T-cell (primary cell): ENCODE results near the gene PARS2. TPM values are rescaled to one million over a fixed set of nuclear protein-coding genes. Genes with fewer than 3 reads are reported as not detected.

Source experiments
- ATAC-seq, 4 experiments: fragments of 200-7000 bp in 3 of 4; fragments of 150-1000 bp in 1 of 4; cut with Tn5 transposase; replicated peaks in 1 of 4; 1 replicate in 3 of 4; 2 replicates in 1 of 4; pipeline ENCODE4 v1.10.0; 2021; ENCODE audit warnings: moderate library complexity in 3 of 4, mild to moderate bottlenecking in 2 of 4, moderate number of reproducible peaks in 1 of 4
- CTCF ChIA-PET, 2 donors: fragments of 300-600 bp; sonication (Branson Sonifier 250); formaldehyde crosslinking; loops; one replicate each; lab custom pipeline; 2022; ENCODE audit warnings: antibody characterized with exemption in 2 of 2; lab: Charles Lee
- POLR2A ChIA-PET, 2 donors: fragments of 300-600 bp; sonication (Branson Sonifier 250); formaldehyde crosslinking; loops; one replicate each; lab custom pipeline; 2022; ENCODE audit warnings: antibody characterized with exemption in 2 of 2; lab: Charles Lee
- DNase-seq, 35 experiments: peaks; one replicate each; pipeline versions ENCODE4 v3.0.0 to v3.0.0-alpha.2; 2013 to 2023
- H3K27ac ChIP-seq: one replicate; pipeline ENCODE4 v1.5.1; 2013; ENCODE audit warnings: low read length
- H3K27me3 ChIP-seq, 2 experiments: replicated peaks in 1 of 2; 1 replicate in 1 of 2; 2 replicates in 1 of 2; pipeline versions ENCODE4 v1.6.1 to v1.7.0; 2013; ENCODE audit warnings: low read length in 1 of 2, mixed read lengths in 1 of 2; ENCODE audit not compliant: control insufficient read depth in 2 of 2, insufficient read depth in 2 of 2; ENCODE audit errors: extremely low read depth in 1 of 2
- H3K36me3 ChIP-seq, 2 donors: 1 replicate in 1 of 2; 2 replicates in 1 of 2; pipeline versions ENCODE4 v1.6.1 to v1.7.0; 2013; ENCODE audit warnings: low read length in 1 of 2; ENCODE audit not compliant: control insufficient read depth in 2 of 2, insufficient read depth in 1 of 2; ENCODE audit errors: extremely low read depth in 1 of 2
- H3K4me1 ChIP-seq, 2 experiments: 1 replicate in 1 of 2; 2 replicates in 1 of 2; pipeline versions ENCODE4 v1.6.1 to v1.7.0; 2013; ENCODE audit warnings: low read length in 2 of 2, mixed read lengths in 1 of 2; ENCODE audit not compliant: insufficient read depth in 2 of 2, control insufficient read depth in 1 of 2; ENCODE audit errors: extremely low read depth in 1 of 2
- H3K4me3 ChIP-seq, 2 donors: 1 replicate in 1 of 2; 2 replicates in 1 of 2; pipeline versions ENCODE4 v1.5.1 to v1.7.0; 2013; ENCODE audit warnings: mild to moderate bottlenecking in 2 of 2, low read length in 1 of 2, moderate library complexity in 1 of 2; ENCODE audit not compliant: control insufficient read depth in 1 of 2; ENCODE audit errors: extremely low read depth in 1 of 2
- H3K9me3 ChIP-seq: 2 replicates; pipeline ENCODE4 v1.7.0; 2013
- H3K27ac Mint-ChIP-seq, 2 donors: one replicate each; pipeline ENCODE4 v1.8.0; 2020 to 2021; ENCODE audit warnings: mild to moderate bottlenecking in 2 of 2, mixed read lengths in 2 of 2
- H3K27me3 Mint-ChIP-seq, 2 donors: one replicate each; pipeline ENCODE4 v1.8.0; 2021 to 2022; ENCODE audit warnings: mixed read lengths in 2 of 2
- H3K36me3 Mint-ChIP-seq: one replicate; pipeline ENCODE4 v1.8.0; 2021; ENCODE audit warnings: mixed read lengths
- H3K4me1 Mint-ChIP-seq, 3 donors: one replicate each; pipeline ENCODE4 v1.8.0; 2020 to 2022; ENCODE audit warnings: mixed read lengths in 3 of 3, mild to moderate bottlenecking in 1 of 3
- H3K4me3 Mint-ChIP-seq, 3 donors: one replicate each; pipeline ENCODE4 v1.8.0; 2020 to 2022; ENCODE audit warnings: mild to moderate bottlenecking in 3 of 3, mixed read lengths in 3 of 3, moderate library complexity in 3 of 3
- H3K9me3 Mint-ChIP-seq, 3 donors: one replicate each; pipeline ENCODE4 v1.8.0; 2020 to 2022; ENCODE audit warnings: mixed read lengths in 3 of 3
- WGBS: methylation state at CpG from one replicate; pipeline ENCODE4 v1.1.5; 2013; ENCODE audit warnings: missing lambda C conversion rate; ENCODE audit not compliant: insufficient coverage; 5-methylcytosine and 5-hydroxymethylcytosine counted together
- total RNA-seq, 35 experiments: library from RNA in 6 of 35; stranded (reverse) in 6 of 35; fragments of 120-200 nt in 1 of 35; gene quantifications; one replicate each; pipeline versions ENCODE4 v1.2.1 to v1.2.4 and lab custom pipeline; 2013 to 2026

The PARS2 gene
- total RNA-seq, 5 donors from 2014 or later (not counting 1 experiment from before 2014, with no cell fraction given), result 0.68 to 6.6 (median 6.0) TPM

- H3K4me3 Mint-ChIP-seq, result no peak overlapping the region
- WGBS, result 94% methylated on average over 4 of the region's 5 CpGs
Measured at GRCh38 chr1:54768093-54768492, 3.8 kb upstream of the PARS2 start.

GRCh38 chr1:54767526-54767925 is 3.2 kb upstream of the PARS2 start:
- Mint-ChIP-seq H3K36me3 (no peaks in the 10 kb centered on the region), H3K4me3 (no peak overlapping the region), H3K27me3 (no peaks in the 10 kb centered on the region), H3K27ac (no peak overlapping the region), H3K9me3 (no peaks in the 10 kb centered on the region), H3K4me1 (peaks cover 14 to 21% (median 20%) of the 10 kb centered on the region in 3 donors)
- no peak overlapping the region for H3K27ac ChIP-seq
- 78% methylated on average over 5 of the region's 6 CpGs for WGBS
- POLR2A ChIA-PET, result no interaction called here
- H3K36me3 ChIP-seq, result no peaks in the 10 kb centered on the region
- CTCF ChIA-PET, result no interaction called here
- no peaks in the 10 kb centered on the region for H3K9me3 ChIP-seq
- no peak for ATAC-seq
- H3K27me3 ChIP-seq, result no peaks in the 10 kb centered on the region
- DNase-seq, result peak in 2 of 35 experiments; percentile 5 to 8
- H3K4me3 ChIP-seq, result no peak overlapping the region
- H3K4me1 ChIP-seq, result peaks cover 3 to 8% of the 10 kb centered on the region in 2 experiments

More at GRCh38 chr1:54768093-54768492, 3.8 kb upstream of the PARS2 start:
- Histone ChIP-seq H3K27ac (no peak overlapping the region), H3K9me3 (no peaks in the 10 kb centered on the region), H3K27me3 (no peaks in the 10 kb centered on the region), H3K4me3 (no peak overlapping the region), H3K36me3 (no peaks in the 10 kb centered on the region), H3K4me1 (peaks cover 3 to 8% of the 10 kb centered on the region in 2 experiments)
- Mint-ChIP-seq H3K9me3 (no peaks in the 10 kb centered on the region), H3K27ac (no peak overlapping the region), H3K27me3 (no peaks in the 10 kb centered on the region), H3K36me3 (no peaks in the 10 kb centered on the region), H3K4me1 (peaks cover 11 to 20% (median 15%) of the 10 kb centered on the region in 3 donors)
- CTCF ChIA-PET, result interaction anchor here in 1 of 2 donors (0.6 kb wide), 1 partner anchor 569 kb away, joined by 3 read pairs; no protein-coding TSS in a partner anchor
- DNase-seq (no peak), ATAC-seq (no peak)
- POLR2A ChIA-PET, result no interaction called here

GRCh38 chr1:54766726-54767125 is 2.4 kb upstream of the PARS2 start:
- CTCF ChIA-PET, result no interaction called here
- WGBS, result 50% methylated on average over 1 of the region's 4 CpGs
- Histone ChIP-seq H3K4me1 (peaks cover 3 to 8% of the 10 kb centered on the region in 2 experiments), H3K36me3 (no peaks in the 10 kb centered on the region), H3K27ac (no peak overlapping the region), H3K27me3 (no peaks in the 10 kb centered on the region), H3K4me3 (no peak overlapping the region), H3K9me3 (no peaks in the 10 kb centered on the region)
- DNase-seq (no peak), ATAC-seq (no peak)
- Mint-ChIP-seq H3K9me3 (no peaks in the 10 kb centered on the region), H3K4me1 (peaks cover 14 to 20% (median 20%) of the 10 kb centered on the region in 3 donors), H3K36me3 (no peaks in the 10 kb centered on the region), H3K27ac (no peak overlapping the region), H3K27me3 (no peaks in the 10 kb centered on the region), H3K4me3 (no peak overlapping the region)
- POLR2A ChIA-PET, result no interaction called here

- DNase-seq (no peak), ATAC-seq (peak; percentile 6 to 21 (median 19))
- no peaks in the 10 kb centered on the region for H3K36me3 ChIP-seq
- no peaks in the 10 kb centered on the region for H3K27me3 Mint-ChIP-seq
- POLR2A ChIA-PET, result no interaction called here
- peak overlapping the region; percentile 89 to 91 for H3K27ac Mint-ChIP-seq
- H3K27me3 ChIP-seq, result no peaks in the 10 kb centered on the region
- WGBS, result 0% methylated on average over 1 of the region's 13 CpGs
- H3K36me3 Mint-ChIP-seq, result no peaks in the 10 kb centered on the region
- peak overlapping the region; percentile 39 to 49 for H3K4me3 ChIP-seq
- peaks cover 18 to 20% (median 20%) of the 10 kb centered on the region in 3 donors for H3K4me1 Mint-ChIP-seq
- H3K4me1 ChIP-seq, result peaks cover 3 to 8% of the 10 kb centered on the region in 2 experiments
- H3K9me3 Mint-ChIP-seq, result no peaks in the 10 kb centered on the region
- H3K27ac ChIP-seq, result peak overlapping the region; percentile 53
- H3K9me3 ChIP-seq, result no peaks in the 10 kb centered on the region
- peak overlapping the region; percentile 90 to 93 (median 92) for H3K4me3 Mint-ChIP-seq
- CTCF ChIA-PET, result interaction anchor here in 1 of 2 donors (0.6 to 0.9 kb wide), 2 partner anchors 37 to 712 kb away, joined by 3 to 6 read pairs; partner anchors contain the start of gene TMEM59
Measured at GRCh38 chr1:54764922-54765561, 719 bp upstream of the PARS2 start.

GRCh38 chr1:54763816-54764132 is 549 bp downstream of the PARS2 start:
- peaks cover 3 to 8% of the 10 kb centered on the region in 2 experiments for H3K4me1 ChIP-seq
- Mint-ChIP-seq H3K36me3 (no peaks in the 10 kb centered on the region), H3K27ac (no peak overlapping the region), H3K9me3 (no peaks in the 10 kb centered on the region), H3K27me3 (no peaks in the 10 kb centered on the region), H3K4me1 (peaks cover 18 to 20% (median 20%) of the 10 kb centered on the region in 3 donors), H3K4me3 (peak overlapping the region; percentile 90 to 93 (median 92))
- no peak for ATAC-seq
- H3K4me3 ChIP-seq, result peak overlapping the region; percentile 61 to 67
- H3K36me3 ChIP-seq, result no peaks in the 10 kb centered on the region
- DNase-seq, result peak in 1 of 35 experiments; percentile 7
- no peaks in the 10 kb centered on the region for H3K27me3 ChIP-seq
- WGBS, result 5% methylated on average over 9 of the region's 11 CpGs
- CTCF ChIA-PET, result no interaction called here
- POLR2A ChIA-PET, result no interaction called here
- no peaks in the 10 kb centered on the region for H3K9me3 ChIP-seq
- peak overlapping the region; percentile 25 for H3K27ac ChIP-seq

- no peaks in the 10 kb centered on the region for H3K27me3 ChIP-seq
- no peak for ATAC-seq
- POLR2A ChIA-PET, result no interaction called here
Measured at GRCh38 chr1:54758678-54759348, 5.5 kb downstream of the PARS2 start.

More at GRCh38 chr1:54758678-54759348, 5.5 kb downstream of the PARS2 start:
- DNase-seq, result no peak
- Mint-ChIP-seq H3K27me3 (no peaks in the 10 kb centered on the region), H3K4me3 (no peak overlapping the region), H3K36me3 (peaks cover 15% of the 10 kb centered on the region), H3K27ac (no peak overlapping the region), H3K9me3 (no peaks in the 10 kb centered on the region), H3K4me1 (peaks cover 11 to 12% (median 11%) of the 10 kb centered on the region in 3 donors)
- CTCF ChIA-PET, result no interaction called here
- H3K4me3 ChIP-seq, result no peak overlapping the region
- peaks cover 0 to 17% of the 10 kb centered on the region in 2 donors for H3K36me3 ChIP-seq
- H3K9me3 ChIP-seq, result no peaks in the 10 kb centered on the region
- 94% methylated on average over 16 of the region's 20 CpGs for WGBS
- no peak overlapping the region for H3K27ac ChIP-seq
- H3K4me1 ChIP-seq, result peaks cover 3 to 4% of the 10 kb centered on the region in 2 experiments
